GM23338 (cell line): ENCODE results near the gene SLC25A4.

ENCODE experiments used
- EZH2 ChIP-seq: fragments of 200-600 bp; sonication (generic); IDR thresholded peaks from one replicate; pipeline ENCODE4 v1.8.0; 2017; ENCODE audit warnings: antibody characterized with exemption, mild to moderate bottlenecking, low read depth; ENCODE audit not compliant: unreplicated experiment
- TF ChIP-seq, protein P1 (sequence below), 2 experiments: fragments of 200-600 bp in 1 of 2; sonication (generic) in 1 of 2; conservative IDR thresholded peaks; 2 replicates each; pipeline versions ENCODE4 v1.5.1 to v1.6.1; 2016 to 2017; ENCODE audit warnings: antibody characterized with exemption in 2 of 2, low read depth in 2 of 2, mild to moderate bottlenecking in 2 of 2, moderate library complexity in 1 of 2
- TF ChIP-seq, protein P2 (sequence below): IDR thresholded peaks from 2 replicates; pipeline ENCODE4 v1.6.1; 2016; ENCODE audit warnings: antibody characterized with exemption

DNA sequence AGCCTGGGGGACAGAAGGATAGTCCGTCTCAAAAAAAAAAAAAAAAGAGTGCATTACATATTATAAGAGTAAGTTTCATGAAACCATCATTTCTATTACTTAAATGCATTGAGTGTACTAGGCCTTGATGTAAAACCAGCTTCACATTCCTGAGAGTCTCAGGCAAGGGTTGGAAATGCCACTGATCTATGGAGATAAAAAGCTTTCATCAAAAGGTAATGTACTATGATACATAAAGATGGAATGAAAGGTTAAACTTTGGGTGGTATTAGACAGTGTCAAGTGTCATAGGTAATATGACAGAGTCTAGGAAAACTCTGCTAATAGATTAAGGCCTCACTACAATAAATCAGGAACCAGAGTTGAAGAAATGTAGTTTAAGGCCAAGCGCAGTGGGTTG lies 53.4 kb downstream of the SLC25A4 start:
- no peak for TF ChIP-seq EZH2
- TF ChIP-seq, protein P1, sequence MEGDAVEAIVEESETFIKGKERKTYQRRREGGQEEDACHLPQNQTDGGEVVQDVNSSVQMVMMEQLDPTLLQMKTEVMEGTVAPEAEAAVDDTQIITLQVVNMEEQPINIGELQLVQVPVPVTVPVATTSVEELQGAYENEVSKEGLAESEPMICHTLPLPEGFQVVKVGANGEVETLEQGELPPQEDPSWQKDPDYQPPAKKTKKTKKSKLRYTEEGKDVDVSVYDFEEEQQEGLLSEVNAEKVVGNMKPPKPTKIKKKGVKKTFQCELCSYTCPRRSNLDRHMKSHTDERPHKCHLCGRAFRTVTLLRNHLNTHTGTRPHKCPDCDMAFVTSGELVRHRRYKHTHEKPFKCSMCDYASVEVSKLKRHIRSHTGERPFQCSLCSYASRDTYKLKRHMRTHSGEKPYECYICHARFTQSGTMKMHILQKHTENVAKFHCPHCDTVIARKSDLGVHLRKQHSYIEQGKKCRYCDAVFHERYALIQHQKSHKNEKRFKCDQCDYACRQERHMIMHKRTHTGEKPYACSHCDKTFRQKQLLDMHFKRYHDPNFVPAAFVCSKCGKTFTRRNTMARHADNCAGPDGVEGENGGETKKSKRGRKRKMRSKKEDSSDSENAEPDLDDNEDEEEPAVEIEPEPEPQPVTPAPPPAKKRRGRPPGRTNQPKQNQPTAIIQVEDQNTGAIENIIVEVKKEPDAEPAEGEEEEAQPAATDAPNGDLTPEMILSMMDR (conservative IDR thresholded peaks at IDR 0.05; ENCODE audit: low read depth in 2 of 2), result no peak
- TF ChIP-seq, protein P2, sequence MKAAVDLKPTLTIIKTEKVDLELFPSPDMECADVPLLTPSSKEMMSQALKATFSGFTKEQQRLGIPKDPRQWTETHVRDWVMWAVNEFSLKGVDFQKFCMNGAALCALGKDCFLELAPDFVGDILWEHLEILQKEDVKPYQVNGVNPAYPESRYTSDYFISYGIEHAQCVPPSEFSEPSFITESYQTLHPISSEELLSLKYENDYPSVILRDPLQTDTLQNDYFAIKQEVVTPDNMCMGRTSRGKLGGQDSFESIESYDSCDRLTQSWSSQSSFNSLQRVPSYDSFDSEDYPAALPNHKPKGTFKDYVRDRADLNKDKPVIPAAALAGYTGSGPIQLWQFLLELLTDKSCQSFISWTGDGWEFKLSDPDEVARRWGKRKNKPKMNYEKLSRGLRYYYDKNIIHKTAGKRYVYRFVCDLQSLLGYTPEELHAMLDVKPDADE, result no peak
